ENCODE data around the gene PTPRS.

Gene PTPRS

DNA sequence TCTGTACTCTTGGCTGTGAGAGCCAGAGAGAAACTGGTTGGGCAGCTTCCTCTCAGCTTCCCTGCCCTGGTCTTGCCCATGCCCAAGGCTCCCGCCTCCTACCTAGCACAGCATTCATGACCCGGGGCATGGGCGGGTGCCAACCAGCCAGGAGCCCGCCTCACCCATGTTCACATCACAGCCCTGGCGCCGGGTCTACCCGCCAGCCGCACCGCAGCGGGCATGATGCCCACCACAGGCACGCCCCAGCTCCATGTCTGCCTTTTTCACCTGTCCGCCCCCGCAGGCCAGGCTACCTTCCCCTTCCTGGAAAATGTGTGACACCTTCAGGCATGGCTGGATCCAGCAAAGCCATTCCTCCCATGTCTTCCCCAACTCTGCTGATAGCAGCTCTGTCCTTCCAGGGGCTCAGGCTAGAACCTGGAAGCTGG, 42.1 kb downstream of the PTPRS start:
- in situ Hi-C loops (cut with HindIII; ENCODE audit: low pct_ligation_motif_present, low sequenced_read_pairs) = no loop called here
- TF ChIP-seq, protein P1, sequence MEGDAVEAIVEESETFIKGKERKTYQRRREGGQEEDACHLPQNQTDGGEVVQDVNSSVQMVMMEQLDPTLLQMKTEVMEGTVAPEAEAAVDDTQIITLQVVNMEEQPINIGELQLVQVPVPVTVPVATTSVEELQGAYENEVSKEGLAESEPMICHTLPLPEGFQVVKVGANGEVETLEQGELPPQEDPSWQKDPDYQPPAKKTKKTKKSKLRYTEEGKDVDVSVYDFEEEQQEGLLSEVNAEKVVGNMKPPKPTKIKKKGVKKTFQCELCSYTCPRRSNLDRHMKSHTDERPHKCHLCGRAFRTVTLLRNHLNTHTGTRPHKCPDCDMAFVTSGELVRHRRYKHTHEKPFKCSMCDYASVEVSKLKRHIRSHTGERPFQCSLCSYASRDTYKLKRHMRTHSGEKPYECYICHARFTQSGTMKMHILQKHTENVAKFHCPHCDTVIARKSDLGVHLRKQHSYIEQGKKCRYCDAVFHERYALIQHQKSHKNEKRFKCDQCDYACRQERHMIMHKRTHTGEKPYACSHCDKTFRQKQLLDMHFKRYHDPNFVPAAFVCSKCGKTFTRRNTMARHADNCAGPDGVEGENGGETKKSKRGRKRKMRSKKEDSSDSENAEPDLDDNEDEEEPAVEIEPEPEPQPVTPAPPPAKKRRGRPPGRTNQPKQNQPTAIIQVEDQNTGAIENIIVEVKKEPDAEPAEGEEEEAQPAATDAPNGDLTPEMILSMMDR (IDR thresholded peaks at IDR 0.05; ENCODE audit: low read depth, low read length, missing control alignments) = no peak
- DNase-seq = no peak
- Histone ChIP-seq H3K4me3 (ENCODE audit: low read depth, low read length) (no peak overlapping the region), H3K27me3 (replicated peaks) (no peaks in the 10 kb centered on the region), H3K36me3 (replicated peaks) (no peaks in the 10 kb centered on the region), H3K27ac (no peak overlapping the region)

DNA sequence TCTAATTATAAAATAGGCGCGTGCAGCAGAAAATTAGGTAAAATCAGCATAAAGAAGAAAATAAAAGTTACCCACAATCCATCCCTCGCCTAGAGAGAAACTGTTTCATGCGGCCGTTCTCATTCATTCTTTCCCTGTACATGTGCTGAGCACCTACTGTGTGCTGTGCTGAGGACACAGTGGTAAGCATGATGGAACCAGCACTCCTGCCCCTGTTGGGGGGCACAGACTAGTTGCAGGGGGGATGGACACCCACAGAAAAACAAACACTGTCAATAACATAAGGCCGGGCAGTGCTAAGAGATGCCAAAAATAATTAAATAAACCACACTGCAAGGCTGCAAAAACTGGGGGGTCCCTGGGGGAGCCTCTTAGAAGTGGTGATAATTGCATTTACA, 43.3 kb downstream of the PTPRS start:
- TF ChIP-seq, protein P1 (IDR thresholded peaks at IDR 0.05; ENCODE audit: low read depth, low read length, missing control alignments) = no peak
- in situ Hi-C loops (cut with HindIII; ENCODE audit: low pct_ligation_motif_present, low sequenced_read_pairs) = no loop called here

DNA sequence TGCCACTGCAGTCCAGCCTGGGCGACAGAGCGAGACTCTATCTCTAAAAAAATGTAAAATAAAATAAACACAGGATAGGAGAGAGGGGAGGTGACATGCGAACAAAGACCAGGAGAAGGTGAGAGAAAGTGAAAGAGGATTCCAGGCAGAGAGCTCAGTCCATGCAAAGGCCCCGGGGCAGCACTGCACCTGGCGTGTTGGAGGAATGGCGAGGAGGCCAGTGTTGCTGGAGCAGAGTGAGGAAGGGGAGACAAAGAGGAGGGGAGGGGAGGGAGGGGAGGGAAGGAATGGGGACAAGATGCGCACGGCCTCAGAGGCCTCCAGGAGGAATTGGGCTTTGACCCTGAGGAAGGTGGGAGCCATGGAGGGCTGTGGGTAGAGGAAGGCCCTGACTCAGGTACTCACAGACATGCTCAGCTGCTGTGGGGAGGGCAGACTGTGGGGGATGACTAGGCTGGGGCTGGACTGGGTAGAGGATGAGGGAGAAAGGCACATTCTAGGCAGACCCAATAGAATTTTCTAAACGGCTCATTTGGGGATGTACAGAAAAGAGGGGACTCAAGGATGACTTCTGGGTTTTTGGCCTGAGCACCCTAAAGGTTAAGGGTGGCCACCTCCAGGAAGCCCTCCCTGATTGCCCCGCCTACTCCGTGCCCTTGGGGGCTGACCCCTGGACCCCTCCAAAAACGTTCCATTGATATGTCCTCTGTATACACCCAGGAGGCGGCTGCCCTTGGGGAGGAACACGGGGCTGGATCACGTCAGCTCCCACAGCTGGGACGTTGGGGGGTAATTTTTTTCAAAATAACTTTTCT, 43.9 kb downstream of the PTPRS start:
- in situ Hi-C loops (cut with HindIII; ENCODE audit: low pct_ligation_motif_present, low sequenced_read_pairs) = no loop called here
- H3K4me3 ChIP-seq (ENCODE audit: low read depth, low read length) = no peak overlapping the region
- TF ChIP-seq, protein P1 (IDR thresholded peaks at IDR 0.05; ENCODE audit: low read depth, low read length, missing control alignments) = no peak
- no peak overlapping the region for H3K27ac ChIP-seq
- DNase-seq = no peak
- H3K27me3 ChIP-seq (replicated peaks) = no peaks in the 10 kb centered on the region
- no peaks in the 10 kb centered on the region for H3K36me3 ChIP-seq (replicated peaks)

More for the DNA sequence above, 43.3 kb downstream of the PTPRS start:
- H3K36me3 ChIP-seq (replicated peaks) = no peaks in the 10 kb centered on the region
- H3K27ac ChIP-seq = no peak overlapping the region
- DNase-seq = no peak
- H3K27me3 ChIP-seq (replicated peaks) = no peaks in the 10 kb centered on the region
- H3K4me3 ChIP-seq (ENCODE audit: low read depth, low read length) = no peak overlapping the region

DNA sequence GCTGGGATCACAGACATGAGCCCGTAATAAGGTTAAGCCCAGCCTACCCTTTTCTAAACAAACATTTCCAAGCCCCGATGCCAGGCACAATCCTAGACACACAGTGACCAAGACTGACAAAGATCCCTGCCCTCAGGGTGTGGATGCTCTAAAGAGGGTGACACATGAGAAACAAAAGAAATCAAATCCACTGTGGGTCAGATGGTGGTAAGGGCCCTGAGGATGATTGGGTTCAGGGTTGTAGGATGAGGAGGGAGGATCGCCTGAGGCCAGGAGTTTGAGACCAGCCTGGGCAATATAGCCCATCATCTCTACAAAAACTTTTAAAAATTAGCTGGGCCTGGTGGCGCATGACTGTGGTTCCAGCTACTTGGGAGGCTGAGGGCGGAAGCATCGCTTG, 44.6 kb downstream of the PTPRS start:
- DNase-seq = no peak
- H3K27me3 ChIP-seq (replicated peaks) = no peaks in the 10 kb centered on the region
- in situ Hi-C loops (cut with HindIII; ENCODE audit: low pct_ligation_motif_present, low sequenced_read_pairs) = no loop called here
- H3K27ac ChIP-seq = no peak overlapping the region
- no peak overlapping the region for H3K4me3 ChIP-seq (ENCODE audit: low read depth, low read length)
- no peaks in the 10 kb centered on the region for H3K36me3 ChIP-seq (replicated peaks)
- TF ChIP-seq, protein P1 (IDR thresholded peaks at IDR 0.05; ENCODE audit: low read depth, low read length, missing control alignments) = no peak

DNA sequence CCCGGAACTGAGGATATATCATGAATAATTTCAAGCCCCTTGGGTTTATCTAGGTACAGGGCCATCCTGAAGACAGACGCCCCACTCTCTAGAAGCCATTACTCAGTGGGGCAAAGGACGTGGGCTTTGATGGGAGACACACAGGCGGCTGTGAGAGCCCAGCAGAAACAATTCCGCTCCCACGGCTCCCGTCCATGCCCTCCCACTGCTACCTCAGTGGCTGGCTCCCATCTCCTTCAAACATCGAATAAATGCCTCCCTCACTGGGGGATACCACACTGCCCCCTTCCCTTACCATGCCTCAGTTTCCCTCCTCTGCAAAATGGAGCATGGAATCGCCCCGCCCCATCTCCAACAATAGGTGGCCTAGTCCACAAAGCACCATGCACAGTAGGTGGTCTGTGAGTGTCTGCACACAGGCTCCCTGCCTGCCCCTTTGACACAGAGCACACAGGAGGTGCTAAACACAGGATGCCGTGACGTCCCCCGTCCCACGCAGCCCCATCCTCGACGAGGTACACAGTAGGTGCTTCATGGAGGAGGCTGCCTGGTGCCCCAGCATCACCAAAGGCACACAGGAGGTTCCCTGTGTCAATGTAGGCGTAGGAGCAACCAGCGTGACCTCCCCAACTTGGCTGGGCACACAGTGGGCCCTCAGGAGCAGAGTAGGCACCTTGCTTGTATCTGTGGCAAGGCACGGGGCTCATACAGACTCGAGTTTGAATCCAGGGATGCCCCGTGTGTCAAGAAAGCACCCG, 46.0 kb downstream of the PTPRS start:
- no peak overlapping the region for H3K27ac ChIP-seq
- no peaks in the 10 kb centered on the region for H3K27me3 ChIP-seq (replicated peaks)
- no peak for DNase-seq
- H3K36me3 ChIP-seq (replicated peaks) = no peaks in the 10 kb centered on the region
- in situ Hi-C loops (cut with HindIII; ENCODE audit: low pct_ligation_motif_present, low sequenced_read_pairs) = no loop called here
- TF ChIP-seq, protein P1 (IDR thresholded peaks at IDR 0.05; ENCODE audit: low read depth, low read length, missing control alignments) = no peak
- H3K4me3 ChIP-seq (ENCODE audit: low read depth, low read length) = no peak overlapping the region

Data from brain microvascular endothelial cell (primary cell).